Fibroblast of lung (primary cell): ENCODE measurements around the gene SELENBP1. TPM values are rescaled to one million over a fixed set of nuclear protein-coding genes. Genes with fewer than 3 reads are reported as not detected.

Experiments used
- DNase-seq, 2 donors: peaks; one replicate each; pipeline versions ENCODE4 v3.0.0 to v3.0.0-alpha.2; 2010; ENCODE audit warnings: low read depth in 2 of 2
- H2AFZ ChIP-seq: 2 replicates; pipeline ENCODE4 v1.5.1; 2012; ENCODE audit warnings: low read length, control low read depth, inconsistent platforms
- H3K27ac ChIP-seq: 2 replicates; pipeline ENCODE4 v1.5.1; 2011; ENCODE audit warnings: low read length, control low read depth; ENCODE audit not compliant: insufficient read depth
- H3K27me3 ChIP-seq: 2 replicates; pipeline ENCODE4 v1.5.1; 2011; ENCODE audit warnings: mild to moderate bottlenecking, low read length; ENCODE audit not compliant: control insufficient read depth, insufficient read depth
- H3K36me3 ChIP-seq: 2 replicates; pipeline ENCODE4 v1.5.1; 2011; ENCODE audit warnings: low read length; ENCODE audit not compliant: control insufficient read depth, insufficient read depth
- H3K4me1 ChIP-seq: 2 replicates; pipeline ENCODE4 v1.5.1; 2011; ENCODE audit warnings: low read length; ENCODE audit not compliant: control insufficient read depth, insufficient read depth; ENCODE audit errors: extremely low read depth
- H3K4me2 ChIP-seq: 2 replicates; pipeline ENCODE4 v1.5.1; 2011; ENCODE audit warnings: low read length, control low read depth; ENCODE audit not compliant: insufficient read depth; ENCODE audit errors: extremely low read depth
- H3K4me3 ChIP-seq, 4 experiments: fragments of 200-600 bp in 1 of 4; sonication (generic) in 1 of 4; replicated peaks in 1 of 4; 2 replicates each; pipeline ENCODE4 v1.5.1; 2011 to 2016; ENCODE audit warnings: low read length in 4 of 4, low read depth in 3 of 4, mild to moderate bottlenecking in 3 of 4, control low read depth in 2 of 4, inconsistent platforms in 1 of 4, mixed read lengths in 1 of 4; ENCODE audit not compliant: insufficient read depth in 1 of 4; ENCODE audit errors: control extremely low read depth in 1 of 4
- H3K79me2 ChIP-seq: 2 replicates; pipeline ENCODE4 v1.5.1; 2012; ENCODE audit warnings: mild to moderate bottlenecking, low read length, inconsistent platforms; ENCODE audit not compliant: control insufficient read depth, insufficient read depth
- H3K9ac ChIP-seq: 2 replicates; pipeline ENCODE4 v1.5.1; 2011; ENCODE audit warnings: mild to moderate bottlenecking, low read length, control low read depth; ENCODE audit not compliant: insufficient read depth
- H3K9me3 ChIP-seq: 2 replicates; pipeline ENCODE4 v1.5.1; 2012; ENCODE audit warnings: low read depth, low read length; ENCODE audit not compliant: control insufficient read depth, insufficient read depth
- H4K20me1 ChIP-seq: 2 replicates; pipeline ENCODE4 v1.5.1; 2011; ENCODE audit warnings: low read length; ENCODE audit not compliant: control insufficient read depth, insufficient read depth; ENCODE audit errors: extremely low read depth
- EZH2 ChIP-seq: IDR thresholded peaks from 2 replicates; pipeline ENCODE4 v1.5.1; 2012; ENCODE audit warnings: low read length, control low read depth, mild to moderate bottlenecking; ENCODE audit errors: missing control alignments
- polyA plus RNA-seq, 2 donors: library from polyadenylated mRNA; depleted of rRNA in 1 of 2; stranded (reverse) in 1 of 2; unstranded in 1 of 2; fragments of >200 nt; gene quantifications; 2 replicates each; pipeline ENCODE4 v1.2.1, GENCODE V29; 2011 to 2012; ENCODE audit warnings: missing spikeins in 1 of 2
- total RNA-seq: library from RNA; depleted of rRNA; stranded (reverse); fragments of >200 nt; gene quantifications from 2 replicates; pipeline ENCODE4 v1.2.1, GENCODE V29; 2014
- TF ChIP-seq, protein P1 (sequence below), 2 donors: IDR thresholded peaks in 1 of 2; conservative IDR thresholded peaks in 1 of 2; 1 replicate in 1 of 2; 2 replicates in 1 of 2; pipeline ENCODE4 v1.5.1; 2011 to 2012; ENCODE audit warnings: low read length in 2 of 2, control low read depth in 1 of 2, inconsistent platforms in 1 of 2, low read depth in 1 of 2, mild to moderate bottlenecking in 1 of 2

SELENBP1 gene
- total and polyA plus RNA-seq, 2 donors (not counting 1 experiment from before 2014, with no cell fraction given) = 65.9 to 85.4 TPM

GRCh38 chr1:151347523-151348246 is 24.8 kb downstream of the SELENBP1 start:
- peak in 1 of 2 donors; percentile 37 for DNase-seq
- Histone ChIP-seq H4K20me1 (no peaks in the 10 kb centered on the region), H3K79me2 (no peaks in the 10 kb centered on the region), H3K4me2 (peak overlapping the region; percentile 63), H3K4me3 (peak overlapping the region; percentile 52 to 82 (median 75)), H3K36me3 (peaks cover 12% of the 10 kb centered on the region), H3K9ac (no peak overlapping the region), H2AFZ (peak overlapping the region; percentile 87), H3K4me1 (peaks cover 8% of the 10 kb centered on the region), H3K27ac (peak overlapping the region; percentile 83), H3K9me3 (no peaks in the 10 kb centered on the region), H3K27me3 (no peaks in the 10 kb centered on the region)
- TF ChIP-seq EZH2 = no peak
- TF ChIP-seq, protein P1, sequence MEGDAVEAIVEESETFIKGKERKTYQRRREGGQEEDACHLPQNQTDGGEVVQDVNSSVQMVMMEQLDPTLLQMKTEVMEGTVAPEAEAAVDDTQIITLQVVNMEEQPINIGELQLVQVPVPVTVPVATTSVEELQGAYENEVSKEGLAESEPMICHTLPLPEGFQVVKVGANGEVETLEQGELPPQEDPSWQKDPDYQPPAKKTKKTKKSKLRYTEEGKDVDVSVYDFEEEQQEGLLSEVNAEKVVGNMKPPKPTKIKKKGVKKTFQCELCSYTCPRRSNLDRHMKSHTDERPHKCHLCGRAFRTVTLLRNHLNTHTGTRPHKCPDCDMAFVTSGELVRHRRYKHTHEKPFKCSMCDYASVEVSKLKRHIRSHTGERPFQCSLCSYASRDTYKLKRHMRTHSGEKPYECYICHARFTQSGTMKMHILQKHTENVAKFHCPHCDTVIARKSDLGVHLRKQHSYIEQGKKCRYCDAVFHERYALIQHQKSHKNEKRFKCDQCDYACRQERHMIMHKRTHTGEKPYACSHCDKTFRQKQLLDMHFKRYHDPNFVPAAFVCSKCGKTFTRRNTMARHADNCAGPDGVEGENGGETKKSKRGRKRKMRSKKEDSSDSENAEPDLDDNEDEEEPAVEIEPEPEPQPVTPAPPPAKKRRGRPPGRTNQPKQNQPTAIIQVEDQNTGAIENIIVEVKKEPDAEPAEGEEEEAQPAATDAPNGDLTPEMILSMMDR (conservative IDR thresholded peaks at IDR 0.05 in 1 of 2, IDR thresholded peaks at IDR 0.05 in 1 of 2; ENCODE audit: low read depth in 1 of 2, low read length in 2 of 2) = no peak

GRCh38 chr1:151346769-151347522 is 25.6 kb downstream of the SELENBP1 start, which contains the start of gene RFX5:
Gene RFX5, minus strand, starts transcription at chr1:151347252. Its CDS starts 932 bp downstream, at chr1:151346320.
- Histone ChIP-seq H3K4me3 (peak within 1 kb of the TSS; percentile 52 to 82 (median 75)), H4K20me1 (no peaks in the 10 kb centered on the region), H3K9me3 (no peaks in the 10 kb centered on the region), H2AFZ (peak within 1 kb of the TSS; percentile 87), H3K27me3 (no peaks in the 10 kb centered on the region), H3K9ac (peak within 1 kb of the TSS; percentile 58), H3K36me3 (peaks cover 12% of the 10 kb centered on the region), H3K27ac (peak within 1 kb of the TSS; percentile 83), H3K79me2 (no peaks in the 10 kb centered on the region), H3K4me1 (peaks cover 8% of the 10 kb centered on the region), H3K4me2 (peak within 1 kb of the TSS; percentile 63)
- TF ChIP-seq EZH2 = no peak
- TF ChIP-seq, protein P1 (conservative IDR thresholded peaks at IDR 0.05 in 1 of 2, IDR thresholded peaks at IDR 0.05 in 1 of 2; ENCODE audit: low read depth in 1 of 2, low read length in 2 of 2) = no peak
- DNase-seq = peak; percentile 98

GRCh38 chr1:151346082-151346768 is 26.3 kb downstream of the SELENBP1 start:
- H3K4me3 ChIP-seq = peak overlapping the region; percentile 52 to 82 (median 75)
- H3K27ac ChIP-seq = peak overlapping the region; percentile 83
- peaks cover 12% of the 10 kb centered on the region for H3K36me3 ChIP-seq
- no peaks in the 10 kb centered on the region for H3K9me3 ChIP-seq
- H3K79me2 ChIP-seq = no peaks in the 10 kb centered on the region
- H4K20me1 ChIP-seq = no peaks in the 10 kb centered on the region
- H3K9ac ChIP-seq = peak overlapping the region; percentile 58
- peak overlapping the region; percentile 43 for H2AFZ ChIP-seq
- TF ChIP-seq, protein P1 (conservative IDR thresholded peaks at IDR 0.05 in 1 of 2, IDR thresholded peaks at IDR 0.05 in 1 of 2; ENCODE audit: low read depth in 1 of 2, low read length in 2 of 2) = no peak
- no peak for TF ChIP-seq EZH2
- H3K27me3 ChIP-seq = no peaks in the 10 kb centered on the region
- H3K4me2 ChIP-seq = peak overlapping the region; percentile 61
- DNase-seq = no peak
- peaks cover 8% of the 10 kb centered on the region for H3K4me1 ChIP-seq
